KOPT-K1 (cell line): Measurements from ENCODE around the gene RFX8.
"Not testable (repeated sequence)": the region's sequence is repeated elsewhere in the genome, so short reads cannot be mapped to it uniquely, and the experiment has no call there.

Source experiments
- H3K27ac ChIP-seq: fragments of 200-600 bp; sonication (generic); 2 replicates; pipeline ENCODE4 v1.5.1; 2016; ENCODE audit warnings: antibody characterized with exemption, mild to moderate bottlenecking, low read depth, low read length; ENCODE audit not compliant: poor library complexity, severe bottlenecking
- H3K36me3 ChIP-seq: fragments of 200-600 bp; sonication (generic); 2 replicates; pipeline ENCODE4 v1.5.1; 2017; ENCODE audit warnings: antibody characterized with exemption, mild to moderate bottlenecking, low read length, moderate library complexity; ENCODE audit not compliant: insufficient read depth
- H3K9me3 ChIP-seq: fragments of 200-600 bp; sonication (generic); 2 replicates; pipeline ENCODE4 v1.5.1; 2017; ENCODE audit warnings: antibody characterized with exemption, low read length, mild to moderate bottlenecking; ENCODE audit not compliant: insufficient read depth, poor library complexity, severe bottlenecking

RFX8 gene

DNA sequence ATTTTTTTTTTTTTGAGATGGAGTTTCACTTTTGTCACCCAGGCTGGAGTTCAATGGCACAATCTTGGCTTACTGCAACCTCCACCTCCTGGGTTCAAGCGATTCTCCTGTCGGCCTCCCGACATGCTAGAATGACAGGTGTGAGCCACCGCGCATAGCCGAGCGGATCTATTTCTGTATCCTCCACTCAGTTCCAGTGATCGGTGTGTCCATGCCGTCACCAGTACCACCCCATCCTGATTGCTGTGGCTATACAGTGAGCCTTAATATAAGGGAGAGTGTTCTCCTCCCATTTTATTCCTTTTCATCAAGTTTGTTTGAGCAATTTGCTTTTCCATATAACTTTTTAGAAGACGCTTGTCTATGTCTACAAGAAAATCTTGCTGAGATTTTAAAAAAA lies 35.2 kb downstream of the RFX8 start:
- Histone ChIP-seq H3K27ac (peak overlapping the region; percentile 51), H3K36me3 (no peaks in the 10 kb centered on the region), H3K9me3 (peaks cover 10% of the 10 kb centered on the region)

DNA sequence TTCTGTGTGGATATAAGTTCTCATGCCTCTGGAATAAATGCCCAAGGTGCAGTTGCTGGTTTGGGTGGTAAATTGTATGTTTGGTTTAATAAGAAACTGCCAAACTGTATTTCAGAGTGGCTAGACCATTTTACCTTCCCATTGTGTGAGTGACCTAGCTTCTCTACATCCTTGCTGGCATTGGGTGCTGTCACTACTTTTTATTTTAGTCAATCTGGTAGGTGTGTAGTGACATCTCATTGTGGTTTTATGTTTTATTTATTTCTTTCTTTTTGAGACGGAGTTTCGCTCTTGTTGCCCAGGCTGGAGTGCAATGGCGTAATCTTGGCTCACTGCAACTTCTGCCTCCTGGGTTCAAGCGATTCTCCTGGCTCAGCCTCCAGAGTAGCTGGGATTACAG lies 36.4 kb downstream of the RFX8 start:
- not testable (repeated sequence) for H3K9me3 ChIP-seq, H3K36me3 ChIP-seq, H3K27ac ChIP-seq

DNA sequence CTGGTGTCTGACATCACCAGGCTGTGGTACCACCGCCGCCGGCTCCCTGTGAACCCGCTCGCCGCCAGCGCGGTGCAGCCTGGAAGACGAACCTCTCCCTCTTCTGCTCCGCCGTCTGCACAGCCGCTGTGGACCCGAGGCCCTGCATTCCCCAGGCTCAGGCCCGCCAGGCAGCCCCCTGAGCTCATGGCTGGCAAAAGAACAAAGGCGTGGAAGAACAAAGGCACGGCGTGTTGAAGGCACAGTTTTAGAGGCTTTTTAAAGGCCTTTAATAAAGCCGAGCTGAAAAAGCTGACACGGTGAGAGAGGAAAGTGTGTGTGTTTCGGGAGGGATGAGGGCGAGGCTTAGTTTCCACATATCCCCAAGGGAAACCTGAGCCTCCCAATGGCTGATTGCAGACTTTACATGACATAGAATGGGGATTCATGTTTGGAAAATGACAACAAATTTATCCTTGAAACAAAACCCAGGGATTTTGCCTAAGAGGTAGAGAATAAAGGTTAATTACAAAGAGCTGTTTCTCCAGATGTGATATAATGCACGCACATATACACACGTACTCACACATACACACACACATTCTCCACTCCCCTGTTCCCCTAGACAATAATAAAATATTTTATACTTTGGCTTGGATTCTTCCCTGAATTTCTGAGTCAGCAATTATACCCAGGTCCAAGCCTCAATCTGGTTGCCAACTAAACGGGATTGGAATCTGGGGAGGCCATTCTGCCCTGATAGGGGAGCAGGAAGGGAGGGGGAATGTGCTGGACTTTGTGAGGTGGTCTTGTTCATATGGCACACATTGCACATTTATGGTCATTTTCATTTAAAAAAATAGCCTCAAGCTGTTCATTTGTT lies 39.7 kb downstream of the RFX8 start:
- Histone ChIP-seq H3K36me3 (no peaks in the 10 kb centered on the region), H3K9me3 (no peaks in the 10 kb centered on the region), H3K27ac (peak overlapping the region; percentile 26)

DNA sequence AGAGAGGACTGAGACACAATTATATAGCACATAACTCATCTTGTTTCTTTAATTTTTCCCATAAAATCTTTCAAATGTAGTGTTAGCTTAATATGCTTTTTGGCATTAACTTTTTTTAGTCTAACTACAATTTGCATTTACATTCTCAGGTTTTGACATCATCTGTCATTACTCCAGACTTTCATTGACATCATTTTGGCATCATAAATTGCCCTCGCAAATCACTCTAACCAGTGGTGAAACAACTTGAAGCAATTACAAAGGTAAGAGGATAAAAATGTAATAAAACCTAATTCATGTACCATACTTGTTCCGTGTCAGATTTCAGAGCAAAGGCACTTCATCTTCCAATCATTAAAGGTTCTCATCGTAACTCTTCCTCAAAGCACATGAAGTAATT lies 41.4 kb downstream of the RFX8 start:
- H3K36me3 ChIP-seq, result no peaks in the 10 kb centered on the region
- H3K27ac ChIP-seq, result no peak overlapping the region
- H3K9me3 ChIP-seq, result no peaks in the 10 kb centered on the region

DNA sequence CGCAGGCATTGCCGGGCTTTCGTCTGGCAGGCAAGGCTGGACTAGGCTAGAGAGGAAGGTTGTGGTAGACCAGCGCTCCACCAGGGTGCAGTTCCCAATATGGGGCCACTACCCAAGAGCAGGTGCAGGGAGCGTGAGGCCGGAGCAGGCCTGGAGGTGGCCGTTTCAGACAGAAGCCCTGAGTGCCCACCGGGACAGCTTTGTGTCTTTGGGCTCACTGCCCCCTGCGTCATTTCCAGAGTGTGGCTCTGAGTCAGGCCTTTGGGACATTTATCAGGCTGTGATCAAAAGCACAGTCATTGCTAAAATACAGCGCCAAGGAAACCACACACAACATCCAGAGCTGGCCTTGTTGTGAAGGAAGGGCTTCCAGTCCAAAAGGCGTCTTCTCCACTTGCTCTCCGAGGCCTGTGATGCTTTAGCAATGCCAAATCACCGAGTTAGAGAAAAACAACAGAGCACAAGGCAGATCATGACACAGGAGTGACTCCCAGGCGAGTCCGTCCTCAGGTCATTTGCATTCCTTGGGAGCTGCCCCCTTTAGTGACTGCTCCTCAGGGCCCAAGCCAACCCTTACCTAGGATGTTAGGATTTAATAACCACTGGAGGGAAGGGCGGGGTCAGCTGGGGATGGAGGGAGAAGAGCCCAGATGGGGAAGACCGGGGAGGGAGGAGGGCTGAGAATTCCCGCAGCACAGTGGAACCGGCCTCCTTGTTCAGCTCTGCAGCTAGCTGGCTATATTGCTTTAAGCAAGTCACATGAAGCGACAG lies 42.3 kb downstream of the RFX8 start:
- Histone ChIP-seq H3K36me3 (no peaks in the 10 kb centered on the region), H3K9me3 (no peaks in the 10 kb centered on the region), H3K27ac (no peak overlapping the region)

DNA sequence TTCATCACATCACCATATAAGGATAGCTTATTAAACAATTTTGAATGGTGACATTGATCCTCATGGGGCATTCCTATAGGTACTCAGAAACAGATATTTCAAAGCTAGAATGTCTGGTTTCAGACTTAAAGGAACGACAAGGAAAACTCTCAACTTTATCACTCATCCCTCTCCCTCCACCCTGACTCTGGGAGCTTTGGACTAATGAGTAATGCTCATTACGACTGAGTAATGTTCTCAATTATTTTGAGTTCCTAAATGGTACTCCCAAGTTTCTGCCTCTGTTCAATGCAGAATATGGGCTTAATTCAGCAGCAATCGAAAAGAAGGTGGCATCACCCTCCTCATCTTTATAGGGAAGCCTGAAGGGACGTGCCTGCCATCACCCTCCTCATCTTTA lies 43.4 kb downstream of the RFX8 start:
- Histone ChIP-seq H3K9me3 (no peaks in the 10 kb centered on the region), H3K27ac (no peak overlapping the region), H3K36me3 (no peaks in the 10 kb centered on the region)

DNA sequence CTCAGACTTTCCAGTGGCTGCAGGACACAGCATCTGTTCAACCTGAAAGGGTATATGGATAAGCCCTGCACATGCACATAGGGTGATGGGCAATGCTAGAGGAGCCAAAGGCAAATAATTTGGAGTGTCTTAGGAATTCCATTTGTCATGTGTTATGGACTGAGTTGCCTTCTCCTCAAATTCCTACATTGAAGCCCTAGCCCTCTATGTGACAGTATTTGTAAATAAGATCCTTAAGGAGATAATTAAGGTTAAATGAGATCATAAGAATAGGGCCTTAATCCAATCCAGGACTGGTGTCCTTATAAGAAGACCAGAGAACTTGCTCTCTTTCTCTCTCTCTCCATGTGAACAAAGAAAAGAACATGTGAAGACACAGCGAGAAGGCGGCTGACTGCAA lies 44.8 kb downstream of the RFX8 start:
- Histone ChIP-seq H3K9me3 (no peaks in the 10 kb centered on the region), H3K27ac (no peak overlapping the region), H3K36me3 (no peaks in the 10 kb centered on the region)

DNA sequence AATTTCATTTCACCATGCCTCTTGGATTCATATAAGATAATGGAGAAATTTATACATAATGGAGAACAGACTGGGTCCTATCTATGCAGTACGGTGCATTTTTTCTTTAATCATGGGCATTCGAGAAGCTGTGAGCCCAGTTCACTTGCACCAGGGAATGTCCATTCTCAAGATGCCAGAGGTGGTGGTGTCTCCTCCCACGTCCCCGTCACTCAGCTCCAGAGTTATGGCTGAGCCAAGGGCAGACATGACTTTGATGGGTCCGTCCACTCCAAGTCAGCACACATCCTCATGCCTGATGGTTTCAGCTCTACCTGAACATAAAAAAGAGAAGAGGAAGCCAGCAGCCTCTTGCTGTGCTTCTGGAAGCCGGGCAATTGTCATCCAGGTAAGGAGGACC lies 45.5 kb downstream of the RFX8 start:
- H3K36me3 ChIP-seq, result no peaks in the 10 kb centered on the region
- no peak overlapping the region for H3K27ac ChIP-seq
- no peaks in the 10 kb centered on the region for H3K9me3 ChIP-seq

DNA sequence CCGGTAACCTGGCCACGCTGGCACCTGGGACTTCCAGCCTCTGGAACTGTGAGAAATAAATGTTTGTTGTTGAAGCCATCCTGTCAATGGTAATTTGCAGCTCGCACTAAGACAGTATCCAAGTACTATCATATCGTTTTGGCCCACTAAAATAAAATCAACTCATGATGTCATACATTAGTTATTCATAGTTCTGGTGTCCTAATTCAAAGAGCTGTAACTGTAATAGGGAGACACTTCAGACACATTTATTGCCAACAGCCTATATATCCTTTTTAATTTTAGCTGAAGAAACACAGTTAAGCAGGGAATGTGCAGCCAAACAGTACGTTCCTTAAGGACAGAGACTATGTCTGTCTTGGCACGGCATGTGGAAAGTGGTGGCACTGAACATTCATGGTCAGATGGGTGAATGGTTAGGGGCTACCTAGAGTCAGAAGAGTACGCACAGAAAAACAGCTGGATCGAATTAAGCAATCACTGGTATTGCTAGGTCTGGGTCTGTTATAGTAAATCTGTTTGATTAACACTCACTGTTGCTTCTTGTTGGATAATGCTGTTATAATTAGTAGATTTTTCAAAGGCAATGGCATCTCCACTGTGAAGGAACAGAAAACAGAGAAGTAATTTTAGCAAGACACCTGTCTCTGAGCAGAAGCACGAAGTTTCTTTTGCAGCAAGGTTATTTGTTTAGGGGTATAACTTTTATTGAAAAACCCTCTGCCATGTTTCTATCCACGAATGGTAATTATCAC lies 46.3 kb downstream of the RFX8 start:
- no peaks in the 10 kb centered on the region for H3K36me3 ChIP-seq
- H3K27ac ChIP-seq, result no peak overlapping the region
- no peaks in the 10 kb centered on the region for H3K9me3 ChIP-seq

DNA sequence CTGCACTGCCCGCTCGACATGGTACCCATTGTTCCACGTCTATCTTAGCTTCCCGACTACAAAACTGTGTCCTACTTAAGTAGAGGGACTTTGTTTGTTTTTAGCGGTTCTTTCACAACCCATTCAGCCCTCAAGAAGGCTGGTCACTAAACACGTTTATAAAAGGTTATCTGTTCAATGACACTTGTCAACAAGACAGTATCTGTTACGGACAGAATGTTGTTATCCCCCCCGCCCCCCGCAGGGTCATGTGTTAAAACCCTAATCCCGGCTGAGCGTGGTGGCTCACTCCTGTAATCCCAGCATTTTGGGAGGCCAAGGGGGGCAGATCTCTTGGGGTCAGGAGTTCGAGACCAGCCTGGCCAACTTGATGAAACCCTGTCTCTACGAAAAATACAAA lies 47.2 kb downstream of the RFX8 start:
- Histone ChIP-seq H3K27ac (no peak overlapping the region), H3K9me3 (no peaks in the 10 kb centered on the region), H3K36me3 (no peaks in the 10 kb centered on the region)

DNA sequence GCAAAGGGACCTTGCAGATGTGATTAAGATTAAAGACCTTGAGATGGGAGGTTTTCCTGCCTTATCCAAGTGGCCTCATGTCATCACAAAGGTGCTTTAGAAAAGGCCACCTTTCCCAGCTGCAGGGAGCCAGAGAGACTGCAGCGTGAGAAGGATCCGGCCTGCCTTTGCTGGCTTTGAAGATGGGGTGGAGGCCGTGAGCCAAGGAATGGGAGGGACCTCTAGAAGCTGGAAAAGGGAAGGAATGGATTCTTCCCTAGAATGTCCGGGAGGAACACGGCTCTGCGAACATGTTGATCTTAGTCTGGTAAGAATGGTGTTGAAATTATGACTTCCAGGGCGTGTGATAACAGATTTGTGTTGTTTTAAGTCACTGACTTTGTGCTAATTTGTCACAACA lies 47.7 kb downstream of the RFX8 start:
- H3K36me3 ChIP-seq, result no peaks in the 10 kb centered on the region
- H3K9me3 ChIP-seq, result no peaks in the 10 kb centered on the region
- no peak overlapping the region for H3K27ac ChIP-seq

DNA sequence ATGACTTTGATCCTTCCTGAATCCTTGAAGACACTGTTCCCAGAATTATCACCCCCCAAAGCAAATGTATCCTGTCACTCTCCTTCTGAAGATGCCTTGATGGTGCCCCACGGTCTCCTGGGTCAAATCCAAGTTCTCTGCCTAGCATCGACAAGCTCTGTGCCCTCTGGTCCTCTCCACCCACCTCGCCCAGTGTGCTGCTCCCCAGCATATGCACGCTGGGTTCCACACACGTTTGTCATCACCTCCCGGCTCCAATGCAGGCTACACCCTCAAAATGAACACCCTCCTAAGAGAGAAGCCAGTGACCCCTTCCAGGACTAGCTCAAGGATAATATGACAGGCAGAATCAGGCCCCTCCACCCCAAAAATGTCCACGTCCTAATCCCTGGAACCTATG lies 48.1 kb downstream of the RFX8 start:
- Histone ChIP-seq H3K9me3 (no peaks in the 10 kb centered on the region), H3K27ac (no peak overlapping the region), H3K36me3 (no peaks in the 10 kb centered on the region)

DNA sequence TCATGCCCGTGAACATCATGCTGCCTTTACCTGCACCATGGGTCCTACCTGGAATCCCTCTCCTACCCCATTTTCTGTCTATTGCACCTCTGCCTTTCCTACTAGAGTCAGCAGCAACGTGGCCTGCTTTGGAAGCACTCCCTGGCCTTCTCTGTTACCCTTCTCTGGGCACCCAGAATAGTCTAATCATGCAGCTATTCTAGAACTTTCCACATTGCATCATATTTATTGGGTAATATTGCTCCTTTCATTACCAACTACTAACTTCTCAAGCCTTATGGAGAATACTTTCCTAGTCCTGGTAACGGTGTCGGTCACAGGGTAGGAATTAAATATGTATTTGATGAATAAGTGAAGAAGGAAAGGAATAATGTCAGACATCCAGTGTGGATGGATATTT lies 54.3 kb downstream of the RFX8 start:
- H3K36me3 ChIP-seq, result no peaks in the 10 kb centered on the region
- no peaks in the 10 kb centered on the region for H3K9me3 ChIP-seq
- no peak overlapping the region for H3K27ac ChIP-seq

DNA sequence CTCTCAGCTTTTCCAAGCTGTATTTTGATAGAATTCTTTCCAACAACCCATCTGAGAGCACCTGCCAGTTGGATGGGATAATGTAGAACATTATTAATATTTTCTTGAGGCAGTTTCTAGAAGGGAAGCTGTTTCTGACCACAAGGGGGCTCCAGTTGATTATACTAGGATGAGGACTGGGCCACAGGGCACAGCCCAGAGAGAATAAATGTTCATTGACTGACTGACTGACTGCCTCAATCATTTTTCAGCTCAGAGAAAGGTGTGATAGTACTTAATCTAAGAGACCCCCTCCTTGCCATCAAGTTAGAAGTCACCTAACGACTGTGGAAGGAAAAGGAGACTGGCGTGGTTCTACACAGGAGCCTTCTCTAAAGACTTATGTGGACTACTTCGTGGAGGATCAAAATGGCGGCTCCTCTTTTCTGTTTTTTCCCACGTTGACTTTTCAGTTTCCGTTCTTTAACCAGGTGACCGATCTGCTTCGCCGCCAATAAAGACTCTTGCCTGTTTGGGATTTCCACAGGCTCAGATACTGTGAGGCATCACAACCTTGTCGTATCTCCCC lies 55.7 kb downstream of the RFX8 start:
- H3K9me3 ChIP-seq, result no peaks in the 10 kb centered on the region
- H3K27ac ChIP-seq, result no peak overlapping the region
- no peaks in the 10 kb centered on the region for H3K36me3 ChIP-seq
